ENCODE results near the gene ACKR3. TPM values are rescaled to one million over a fixed set of nuclear protein-coding genes. Genes with fewer than 3 reads are reported as not detected.

ACKR3 gene
- total RNA-seq, 1 donor from 2014 or later: 55.5 TPM

GRCh38 chr2:236604575-236605344 is 35.1 kb downstream of the ACKR3 start:
- TF ChIP-seq POLR2A (IDR thresholded peaks at IDR 0.05) (no peak), CTCF (IDR thresholded peaks at IDR 0.05) (no peak), POLR2AphosphoS5 (IDR thresholded peaks at IDR 0.05; ENCODE audit: insufficient read depth in 1 of 2, low read depth in 1 of 2) (no peak)
- Histone ChIP-seq H3K36me3 (no peaks in the 10 kb centered on the region), H3K27me3 (no peaks in the 10 kb centered on the region), H3K9me3 (no peaks in the 10 kb centered on the region), H3K4me3 (no peak overlapping the region), H3K4me1 (no peaks in the 10 kb centered on the region), H3K27ac (no peak overlapping the region)
- DNase-seq (ENCODE audit: extremely low spot score in 2 of 2): no peak
- intact Hi-C loops (cut with DNase I): no loop called here

GRCh38 chr2:236605345-236605734 is 35.7 kb downstream of the ACKR3 start:
- intact Hi-C loops (cut with DNase I): no loop called here
- DNase-seq (ENCODE audit: extremely low spot score in 2 of 2): no peak
- Histone ChIP-seq H3K9me3 (no peaks in the 10 kb centered on the region), H3K4me3 (no peak overlapping the region), H3K27ac (no peak overlapping the region), H3K36me3 (no peaks in the 10 kb centered on the region), H3K4me1 (no peaks in the 10 kb centered on the region), H3K27me3 (no peaks in the 10 kb centered on the region)
- TF ChIP-seq POLR2A (IDR thresholded peaks at IDR 0.05) (no peak), POLR2AphosphoS5 (IDR thresholded peaks at IDR 0.05; ENCODE audit: insufficient read depth in 1 of 2, low read depth in 1 of 2) (no peak), CTCF (IDR thresholded peaks at IDR 0.05) (no peak)

GRCh38 chr2:236606023-236606422 is 36.4 kb downstream of the ACKR3 start:
- TF ChIP-seq CTCF (IDR thresholded peaks at IDR 0.05): no peak
- TF ChIP-seq POLR2A (IDR thresholded peaks at IDR 0.05): no peak
- no peak for TF ChIP-seq POLR2AphosphoS5 (IDR thresholded peaks at IDR 0.05; ENCODE audit: insufficient read depth in 1 of 2, low read depth in 1 of 2)
- intact Hi-C loops (cut with DNase I): no loop called here
- no peak for DNase-seq (ENCODE audit: extremely low spot score in 2 of 2)

GRCh38 chr2:236607471-236608187 is 38.0 kb downstream of the ACKR3 start:
- Histone ChIP-seq H3K27me3 (no peaks in the 10 kb centered on the region), H3K4me1 (no peaks in the 10 kb centered on the region), H3K9me3 (no peaks in the 10 kb centered on the region), H3K36me3 (no peaks in the 10 kb centered on the region), H3K27ac (no peak overlapping the region), H3K4me3 (no peak overlapping the region)
- TF ChIP-seq POLR2A (IDR thresholded peaks at IDR 0.05) (no peak), CTCF (IDR thresholded peaks at IDR 0.05) (no peak), POLR2AphosphoS5 (IDR thresholded peaks at IDR 0.05; ENCODE audit: insufficient read depth in 1 of 2, low read depth in 1 of 2) (no peak)
- intact Hi-C loops (cut with DNase I): no loop called here
- DNase-seq (ENCODE audit: extremely low spot score in 2 of 2): no peak

More at GRCh38 chr2:236606023-236606422, 36.4 kb downstream of the ACKR3 start:
- no peaks in the 10 kb centered on the region for H3K36me3 ChIP-seq
- H3K4me1 ChIP-seq: no peaks in the 10 kb centered on the region
- no peak overlapping the region for H3K27ac ChIP-seq
- H3K27me3 ChIP-seq: no peaks in the 10 kb centered on the region
- no peak overlapping the region for H3K4me3 ChIP-seq
- no peaks in the 10 kb centered on the region for H3K9me3 ChIP-seq

- no peaks in the 10 kb centered on the region for H3K27me3 ChIP-seq
- H3K36me3 ChIP-seq: no peaks in the 10 kb centered on the region
- no peak overlapping the region for H3K4me3 ChIP-seq
- no peaks in the 10 kb centered on the region for H3K4me1 ChIP-seq
- H3K9me3 ChIP-seq: no peaks in the 10 kb centered on the region
- intact Hi-C loops (cut with DNase I): no loop called here
- no peak overlapping the region for H3K27ac ChIP-seq
- no peak for DNase-seq (ENCODE audit: extremely low spot score in 2 of 2)
- no peak for TF ChIP-seq POLR2AphosphoS5 (IDR thresholded peaks at IDR 0.05; ENCODE audit: insufficient read depth in 1 of 2, low read depth in 1 of 2)
Measured at GRCh38 chr2:236608188-236608525, 38.5 kb downstream of the ACKR3 start.

All from vagina (tissue), 2 donors.